HG02938 (cell line): ENCODE results near the gene CAMTA1.

Experiments
- ATAC-seq: cut with Tn5 transposase; IDR thresholded peaks from one replicate; pipeline ENCODE4 v1.9.1; 2021; ENCODE audit warnings: mild to moderate bottlenecking, moderate library complexity; ENCODE audit not compliant: unreplicated experiment

CAMTA1 gene

DNA sequence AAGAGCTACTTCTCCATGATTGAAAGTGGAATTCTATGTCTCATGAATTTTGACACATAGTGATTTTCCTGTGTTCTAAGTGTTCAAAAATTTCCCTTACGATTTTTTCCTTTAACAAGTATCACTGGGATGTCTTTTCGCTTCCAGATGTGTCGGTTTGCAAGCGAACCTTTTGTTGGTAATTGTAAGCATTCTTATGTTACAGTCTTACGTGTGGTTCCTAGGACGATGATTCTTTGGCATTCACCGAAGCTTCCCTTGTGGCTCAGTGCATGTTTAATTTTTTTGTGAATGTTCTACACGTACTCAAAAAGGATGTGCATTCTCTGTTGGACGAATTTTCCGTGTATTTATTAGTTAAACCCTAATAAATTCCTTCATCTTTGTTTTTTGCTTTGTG, 211.6 kb downstream of the CAMTA1 start:
- ATAC-seq: no peak

DNA sequence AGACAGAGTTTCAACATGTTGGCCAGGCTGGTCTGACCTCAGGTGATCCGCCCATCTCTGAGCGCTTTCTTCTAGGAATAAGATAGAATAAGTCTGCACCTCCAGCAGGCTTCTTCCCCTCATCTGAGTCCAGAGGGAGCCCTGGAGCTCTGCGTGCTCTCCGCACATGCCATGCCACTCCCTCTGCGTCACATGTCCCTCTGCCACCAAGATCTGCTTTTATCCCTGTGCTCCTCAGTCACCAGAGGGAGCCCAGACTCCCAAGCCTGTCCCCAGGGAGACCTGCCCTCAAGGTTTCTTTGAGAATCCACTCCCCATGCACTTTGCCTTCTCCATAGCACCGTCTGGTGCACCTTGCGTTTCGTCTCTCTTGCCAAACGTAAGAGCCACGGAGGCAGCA, 213.0 kb downstream of the CAMTA1 start:
- no peak for ATAC-seq

DNA sequence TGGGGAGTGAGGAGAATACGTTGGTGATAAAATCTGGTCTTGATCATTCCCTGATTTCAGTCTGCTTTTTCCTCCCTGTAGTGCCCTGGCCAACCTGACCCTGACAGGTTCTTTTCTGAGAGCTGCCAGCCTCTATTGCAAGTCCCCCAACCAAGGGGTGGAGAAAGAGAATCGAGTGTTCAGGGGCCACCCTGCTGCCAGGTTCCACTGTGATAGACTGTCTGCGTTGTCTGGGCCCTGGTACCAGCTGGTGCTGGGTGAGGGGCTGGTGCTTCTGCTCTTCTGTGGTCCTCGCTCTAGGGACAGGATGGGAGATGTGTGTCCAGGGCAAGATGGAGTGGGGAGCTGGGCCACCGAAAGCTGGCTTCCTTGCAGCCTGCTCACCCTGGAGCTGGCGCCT, 214.6 kb downstream of the CAMTA1 start:
- no peak for ATAC-seq

DNA sequence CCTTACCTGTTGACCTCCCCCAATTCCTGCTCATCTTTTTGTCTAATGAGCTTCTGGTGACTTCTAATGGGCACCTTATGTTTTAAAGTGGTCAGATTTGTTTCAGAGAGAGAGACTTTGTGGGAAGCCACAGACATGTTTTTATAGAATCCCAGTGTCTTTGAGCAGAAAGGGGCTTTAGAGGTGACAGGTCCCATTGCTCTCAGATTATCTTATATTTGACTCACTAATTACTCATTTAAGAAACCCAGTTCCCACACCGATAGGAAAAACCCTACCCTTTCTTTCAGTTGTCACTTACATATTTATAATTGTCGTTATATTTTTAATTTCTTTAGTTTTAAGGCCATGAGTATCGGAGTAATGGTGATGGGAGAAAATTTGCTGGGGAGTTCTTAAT, 215.5 kb downstream of the CAMTA1 start:
- ATAC-seq: no peak

DNA sequence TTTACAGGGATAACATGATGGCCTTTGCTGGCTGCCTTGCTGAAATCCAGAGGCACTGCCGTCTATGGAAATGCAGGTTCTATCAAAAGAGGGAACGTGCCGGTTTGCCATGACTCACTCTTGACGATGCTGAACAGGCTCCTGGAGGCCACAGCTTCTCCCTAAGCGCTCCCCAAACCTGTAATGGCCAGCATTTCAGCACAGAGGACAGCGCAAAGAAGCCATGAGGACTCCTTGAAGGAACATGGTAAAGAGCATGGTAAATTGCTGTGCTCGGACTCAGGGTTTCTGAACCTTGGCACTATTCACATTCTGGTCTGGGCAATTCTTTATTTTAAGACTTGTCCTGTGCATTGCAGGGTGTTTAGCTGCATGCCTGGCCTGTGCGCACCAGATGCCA, 217.5 kb downstream of the CAMTA1 start:
- no peak for ATAC-seq

DNA sequence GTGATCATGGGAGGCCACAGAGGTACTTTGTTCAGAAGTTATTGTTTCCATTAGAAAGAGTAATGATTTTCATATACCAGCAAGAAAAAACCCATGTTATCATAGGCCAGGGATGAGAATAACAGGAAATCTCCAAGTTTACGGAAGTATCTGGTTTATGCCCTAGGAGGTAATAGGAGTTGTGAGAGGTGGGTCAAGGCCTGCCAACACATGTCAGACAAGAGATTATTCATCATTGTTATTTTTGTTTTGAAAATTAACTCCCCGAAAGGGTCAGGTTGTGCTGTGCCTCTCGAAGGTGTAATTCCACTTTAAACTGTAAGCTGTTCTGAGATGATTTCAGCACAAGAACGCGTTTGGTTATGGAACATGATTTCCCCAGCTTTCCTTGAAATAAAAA, 218.4 kb downstream of the CAMTA1 start:
- ATAC-seq: no peak

DNA sequence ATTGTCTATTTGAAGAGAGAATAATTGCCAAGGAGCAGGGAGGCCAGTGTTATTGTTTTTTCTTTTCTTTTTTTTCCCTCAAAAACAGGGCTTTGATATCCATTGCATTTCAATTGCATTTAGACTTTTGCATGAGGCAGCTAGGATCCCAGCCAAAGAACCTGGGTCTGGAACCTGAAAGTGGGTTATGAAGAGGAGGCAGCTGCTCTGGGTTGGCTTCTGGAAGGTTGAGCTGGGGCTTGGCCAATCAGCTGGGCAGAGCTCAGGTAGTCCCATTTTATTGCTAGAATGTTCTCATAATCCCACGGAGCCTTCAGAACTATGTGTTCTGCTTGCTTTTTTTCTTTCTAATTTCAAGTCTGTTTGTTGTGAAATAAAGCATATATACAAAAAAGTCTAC, 218.9 kb downstream of the CAMTA1 start:
- no peak for ATAC-seq

DNA sequence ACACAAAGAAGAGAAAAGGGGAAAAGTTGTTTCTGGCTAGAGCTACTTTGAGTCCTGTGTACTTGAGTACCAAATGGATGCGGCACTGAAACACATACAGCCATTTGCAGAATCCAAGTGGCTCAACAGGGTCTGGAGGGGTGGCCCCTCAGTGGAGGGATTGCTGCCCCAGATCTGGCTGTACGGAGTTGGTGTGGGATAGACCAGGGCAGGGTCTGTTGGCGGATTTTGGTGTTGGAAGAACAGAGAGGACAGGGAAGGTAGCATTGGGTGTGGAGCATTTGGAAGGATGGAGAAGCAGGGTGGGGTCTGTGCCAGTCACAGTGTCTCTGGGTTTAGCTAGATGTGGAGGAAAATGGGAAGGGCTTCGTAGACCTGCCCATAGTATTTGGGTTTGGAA, 220.5 kb downstream of the CAMTA1 start:
- no peak for ATAC-seq

DNA sequence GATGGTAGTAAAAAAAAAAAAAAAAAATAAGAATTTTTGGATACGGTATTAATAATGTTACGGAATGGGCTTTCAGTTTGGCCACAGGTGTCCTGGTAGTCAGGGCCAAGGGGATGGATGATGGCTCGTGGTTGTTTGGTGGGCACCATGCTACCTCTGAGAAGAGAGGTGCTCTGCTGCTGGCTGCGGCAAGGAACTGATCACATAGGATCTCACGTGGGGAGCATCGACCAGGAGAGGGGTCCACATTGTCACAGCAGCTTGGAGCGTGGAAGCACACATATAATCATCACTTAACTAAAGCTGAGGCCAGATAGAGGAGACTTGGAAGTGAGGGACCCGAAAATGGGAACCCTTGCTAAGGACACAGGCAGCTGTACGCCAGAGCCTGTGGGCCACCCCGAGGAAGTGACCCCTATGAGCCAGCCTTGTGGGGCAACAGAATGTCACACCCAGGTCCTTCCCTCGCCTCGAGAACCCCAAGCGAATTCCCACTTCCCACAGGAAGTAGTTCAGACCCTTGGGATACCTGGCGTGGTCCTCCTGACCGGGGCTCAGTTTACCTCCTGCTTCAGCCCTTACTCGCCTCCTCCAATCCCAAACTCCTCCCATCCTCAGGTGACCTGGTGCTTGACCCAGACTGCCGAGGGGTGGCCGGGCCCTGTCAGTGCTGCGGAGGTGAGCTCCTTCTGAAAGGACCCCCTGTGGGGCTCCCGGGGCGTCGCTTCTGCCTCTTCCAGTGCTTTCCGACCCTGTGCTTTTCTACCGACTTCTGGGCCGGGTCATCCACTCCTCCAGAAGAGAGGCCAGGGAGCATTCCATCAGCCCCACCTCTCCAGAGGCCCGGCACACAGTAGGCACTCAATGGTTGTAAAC, 222.0 kb downstream of the CAMTA1 start:
- no peak for ATAC-seq

DNA sequence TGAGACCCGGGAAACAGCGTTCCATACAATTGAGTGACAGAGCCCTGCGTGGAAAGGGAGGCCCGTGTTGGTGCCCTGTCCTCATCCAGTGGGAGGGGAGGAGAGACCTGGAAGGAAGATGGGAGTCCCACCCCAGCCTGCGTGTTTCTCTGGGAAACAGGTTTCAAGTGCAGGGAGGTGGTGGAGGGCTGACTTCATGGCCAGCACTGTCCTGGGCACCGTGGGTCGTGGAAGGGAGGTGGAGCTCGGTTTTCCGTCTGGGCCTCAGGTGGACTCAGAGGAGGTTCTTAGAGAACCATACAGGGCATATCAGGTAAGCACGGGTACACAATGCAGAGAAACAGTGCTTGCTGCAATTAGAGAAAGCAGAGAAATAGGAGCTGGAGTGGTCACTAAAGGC, 222.6 kb downstream of the CAMTA1 start:
- no peak for ATAC-seq

DNA sequence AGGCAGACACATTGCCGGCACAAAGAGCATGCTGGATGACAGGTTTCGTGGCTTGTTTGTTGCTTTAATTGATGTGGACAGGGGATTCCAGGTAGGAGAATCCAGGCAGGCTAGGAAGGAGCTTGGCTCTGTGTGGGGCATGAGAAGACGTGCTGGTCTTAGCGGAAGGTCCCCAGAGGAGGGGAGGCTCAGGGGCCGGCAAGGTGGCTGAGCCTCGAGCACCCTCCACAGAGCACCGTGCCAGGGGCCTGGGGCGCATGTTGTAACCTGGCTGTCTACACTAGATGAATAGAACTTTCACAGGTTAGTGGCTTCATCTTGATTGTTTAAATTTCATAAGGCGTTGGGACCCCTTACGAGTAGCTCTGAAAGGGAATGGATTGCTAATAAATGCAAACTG, 223.1 kb downstream of the CAMTA1 start:
- ATAC-seq: no peak

DNA sequence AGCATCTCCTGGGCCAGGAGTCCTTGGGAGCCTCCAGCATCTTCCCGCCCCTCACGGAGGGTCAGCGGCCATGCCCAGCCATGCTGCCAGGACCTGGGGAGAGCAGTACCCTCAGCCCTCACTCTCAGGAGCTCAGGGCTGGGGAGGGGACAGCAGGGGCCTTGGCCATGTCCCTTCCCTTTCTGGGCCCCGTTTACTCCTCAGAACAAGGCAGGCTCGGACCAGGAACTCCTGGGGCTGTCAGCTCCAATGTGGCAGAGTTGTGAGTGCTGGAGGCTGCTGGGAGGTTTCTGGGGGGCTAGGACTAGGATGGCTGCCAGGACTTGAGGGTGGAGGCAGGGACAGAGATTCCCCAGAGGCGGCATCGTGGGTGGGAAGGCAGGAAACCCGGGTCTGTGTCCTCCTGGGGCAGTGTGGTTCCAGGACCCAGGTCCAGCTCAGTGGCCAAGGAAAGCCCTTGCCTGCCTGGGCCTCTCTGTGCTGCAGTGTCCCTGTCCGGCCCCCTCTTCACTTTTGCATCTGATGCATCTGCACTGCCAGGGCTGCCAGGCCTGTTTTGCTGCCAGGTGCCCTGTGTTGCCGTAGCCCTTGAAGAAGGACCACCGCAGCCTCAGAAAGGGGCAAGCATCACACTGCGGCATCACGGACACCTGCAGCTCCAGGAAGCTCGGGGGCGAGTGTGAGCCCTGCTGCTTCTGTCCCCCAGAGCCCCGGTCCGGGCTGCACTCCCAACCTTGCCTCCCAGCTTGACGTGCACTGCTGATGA, 223.9 kb downstream of the CAMTA1 start:
- no peak for ATAC-seq

DNA sequence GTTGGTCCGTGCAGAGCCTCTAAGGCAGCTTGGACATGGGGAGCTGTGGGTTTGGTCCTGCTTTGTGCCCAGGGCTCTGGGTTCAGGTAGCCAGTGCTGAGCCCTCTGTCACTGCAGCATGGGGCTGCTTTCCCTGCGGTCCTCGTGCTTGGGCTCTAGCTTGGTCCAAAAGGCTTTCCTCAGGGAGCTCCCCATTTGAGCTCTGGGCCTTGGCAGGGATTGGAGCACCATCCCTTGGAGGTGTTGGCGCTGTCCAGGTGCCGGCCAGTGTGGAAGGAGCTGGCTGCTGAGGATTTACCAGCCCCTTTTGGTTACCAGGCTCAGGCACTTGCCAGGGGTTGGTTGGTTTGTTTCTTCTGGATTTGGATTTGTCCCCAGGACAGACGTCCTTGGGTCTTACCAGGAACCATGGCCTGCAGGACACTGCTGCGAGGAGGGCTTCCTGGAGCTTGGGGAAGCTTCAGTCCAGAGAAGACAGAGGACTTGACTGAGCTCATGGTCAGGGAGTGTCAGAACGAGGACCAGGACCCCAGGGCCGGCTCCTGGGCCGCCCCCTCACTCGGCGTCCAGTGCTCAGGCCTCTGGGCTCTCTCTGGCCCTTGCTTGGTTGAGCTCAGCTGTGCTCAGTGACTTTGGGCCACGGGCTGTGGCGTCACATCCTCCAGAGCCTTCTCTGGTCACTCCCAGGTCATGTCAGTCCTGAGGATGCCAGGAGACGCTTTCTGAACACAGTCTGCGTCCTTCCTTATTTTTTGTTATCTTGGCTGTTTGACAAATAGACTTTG, 224.7 kb downstream of the CAMTA1 start:
- no peak for ATAC-seq

DNA sequence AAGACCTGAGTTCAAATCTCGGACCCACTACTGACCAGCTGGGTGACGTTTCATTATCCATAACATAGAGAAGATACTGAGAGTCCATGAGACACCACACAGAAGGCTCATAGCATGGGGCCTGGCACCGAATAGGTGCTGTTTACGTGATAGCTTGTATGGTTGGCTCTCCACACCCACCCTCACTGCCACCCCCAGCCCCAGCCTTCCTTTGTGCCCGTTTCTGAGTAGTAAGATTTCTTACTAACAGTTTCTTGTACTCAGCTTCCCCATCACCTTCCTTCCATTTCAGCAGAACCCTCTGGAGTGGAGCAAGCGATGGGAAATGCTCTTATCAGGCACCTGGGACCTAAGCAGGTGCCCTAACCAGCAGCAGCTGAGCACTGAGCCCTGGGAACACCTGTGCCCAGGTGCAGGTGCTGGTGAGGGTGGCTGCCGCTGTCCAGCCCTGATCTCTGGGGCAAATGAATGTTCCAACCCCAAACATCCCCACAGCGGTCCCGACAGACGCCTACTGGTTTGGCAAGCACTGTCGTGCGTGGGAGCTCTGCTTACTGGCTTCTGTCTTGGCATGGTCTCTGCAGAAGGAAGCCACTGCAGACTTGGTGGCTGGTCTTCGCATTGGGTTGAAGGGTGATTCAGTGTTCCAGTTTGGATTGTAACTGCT, 225.4 kb downstream of the CAMTA1 start:
- no peak for ATAC-seq

DNA sequence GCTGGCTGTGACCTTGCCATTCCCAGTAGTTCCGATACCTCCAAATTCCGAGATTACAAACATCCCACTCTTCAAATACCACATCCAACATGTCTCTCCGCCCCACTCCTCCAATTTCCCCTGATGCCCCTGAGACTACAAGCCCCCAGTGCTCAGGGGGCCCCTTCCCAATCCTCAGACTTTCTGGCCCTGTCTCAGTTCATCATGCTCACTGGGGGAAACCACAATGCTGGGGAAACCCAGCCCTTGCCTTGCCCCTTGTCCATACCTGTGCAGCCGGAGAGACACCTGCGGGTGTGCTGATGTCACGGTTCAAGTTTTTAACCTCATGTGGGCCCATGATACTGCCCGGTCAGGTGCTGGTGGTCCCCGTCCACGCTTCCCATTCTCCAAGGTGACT, 226.6 kb downstream of the CAMTA1 start:
- ATAC-seq: no peak

DNA sequence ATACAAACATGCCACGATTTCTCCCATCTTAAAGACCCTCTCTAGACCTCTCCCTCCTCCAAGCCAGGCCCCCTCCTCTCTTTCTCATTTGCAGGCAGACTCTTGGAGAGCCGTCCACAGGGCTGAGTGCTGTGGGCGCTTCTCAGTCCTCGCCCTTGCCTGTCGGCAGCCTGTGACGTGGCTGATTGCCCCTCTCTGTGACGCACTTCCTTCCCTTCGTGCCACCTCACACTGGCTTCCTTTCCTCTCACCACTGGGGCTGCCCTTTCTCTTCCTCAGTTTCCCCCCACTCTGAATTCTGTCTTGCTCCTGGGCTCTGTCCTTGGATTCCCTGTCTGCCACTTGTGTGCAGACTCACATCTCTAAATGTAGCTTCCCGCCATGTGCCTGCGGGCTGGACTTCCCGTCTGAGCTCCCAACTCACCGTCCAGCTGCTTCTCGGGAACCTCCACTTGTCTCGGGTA, 227.2 kb downstream of the CAMTA1 start:
- ATAC-seq: no peak

DNA sequence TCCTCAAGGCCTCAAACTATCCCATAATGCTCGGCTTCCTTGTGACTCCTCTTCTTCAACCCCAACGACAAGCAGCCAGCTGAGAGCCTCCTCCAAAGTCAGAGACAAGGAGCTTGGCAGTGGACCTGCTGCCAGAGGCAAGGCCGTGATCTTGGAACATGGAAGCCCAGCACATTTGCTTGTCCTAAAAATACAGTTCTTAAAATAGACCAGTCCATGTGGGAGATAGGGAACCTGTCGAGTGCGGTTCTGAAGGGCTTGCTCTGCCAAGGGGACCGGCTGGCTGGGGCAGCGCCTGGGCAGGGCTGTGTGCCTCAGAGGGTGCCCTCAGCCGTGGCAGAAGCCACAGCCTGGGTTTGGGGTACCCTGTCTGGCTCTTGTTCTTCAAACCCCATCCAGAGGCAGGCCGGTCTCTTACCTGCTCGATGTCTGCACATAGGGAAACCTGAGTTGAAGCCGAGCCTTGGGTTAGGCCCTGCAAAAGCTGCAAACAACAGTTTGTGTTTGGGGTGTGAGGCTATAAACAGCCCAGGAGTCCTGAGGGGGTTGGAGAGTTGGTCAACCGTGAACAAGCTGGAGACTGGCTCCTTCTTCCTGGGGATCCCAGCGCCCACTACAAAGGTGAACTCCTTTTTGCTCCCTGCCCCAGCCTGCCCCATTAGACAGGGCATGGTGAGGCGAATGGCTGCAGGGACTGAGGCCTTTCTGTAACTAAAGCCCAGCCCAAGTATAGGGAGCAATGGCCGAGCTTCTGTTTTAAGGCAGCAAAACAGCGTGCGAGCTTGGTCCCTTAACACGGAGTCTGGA, 228.8 kb downstream of the CAMTA1 start:
- no peak for ATAC-seq

DNA sequence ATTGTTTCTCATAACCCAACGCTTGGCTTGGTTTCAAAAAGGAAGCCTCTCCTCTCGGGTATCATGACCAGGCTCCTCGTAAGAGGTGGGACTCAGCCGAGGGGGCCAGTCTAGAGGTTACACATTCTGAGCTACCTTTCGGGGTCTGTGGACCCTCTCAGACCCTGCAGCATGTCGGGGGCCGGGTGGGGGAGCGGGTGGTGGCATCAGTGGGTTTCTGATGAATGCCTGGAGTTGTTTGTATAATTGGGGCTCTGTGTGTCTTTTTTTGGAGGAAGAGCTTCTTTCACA, 229.3 kb downstream of the CAMTA1 start:
- no peak for ATAC-seq

DNA sequence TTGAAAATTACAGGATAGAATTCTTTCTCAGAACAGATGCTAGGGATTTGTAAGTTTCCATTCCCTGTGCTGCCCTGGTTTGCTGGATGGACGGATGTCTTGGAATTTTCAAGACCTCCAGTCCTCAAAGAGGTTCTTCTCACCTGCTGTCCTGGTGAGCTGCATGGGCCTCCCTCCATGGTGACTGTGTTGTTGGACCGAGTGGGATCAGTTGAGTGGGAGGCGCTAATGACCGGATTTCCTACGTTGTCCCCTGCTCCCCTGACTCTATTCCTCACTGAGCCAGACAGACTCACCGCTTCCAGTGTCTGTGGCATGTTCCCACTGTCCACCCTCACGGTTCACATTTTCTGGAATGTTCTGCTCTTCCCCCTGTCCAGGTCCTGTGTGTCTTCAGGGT, 229.8 kb downstream of the CAMTA1 start:
- ATAC-seq: no peak

DNA sequence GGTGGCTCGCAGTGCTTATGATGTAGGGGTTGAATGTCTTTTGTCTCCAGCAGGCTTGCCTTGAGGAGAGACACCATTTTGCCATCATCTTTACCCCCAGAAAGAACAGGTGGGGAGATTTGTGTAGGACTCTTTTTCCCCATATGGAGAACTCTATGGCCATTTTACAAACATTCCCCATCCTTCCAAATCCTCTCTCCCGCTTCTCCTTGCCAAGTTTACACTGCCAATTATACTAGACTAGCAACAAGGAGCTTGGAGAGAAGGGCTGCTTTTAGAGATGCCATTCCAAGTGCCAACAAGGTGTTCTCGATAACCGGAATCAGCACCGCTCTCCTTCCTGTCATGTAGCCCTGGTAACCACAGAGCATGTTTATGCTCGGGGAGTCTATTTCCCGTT, 233.1 kb downstream of the CAMTA1 start:
- no peak for ATAC-seq
